Activated T-cell treated with anti-CD3 and anti-CD28 coated beads, Interleukin-2, amount 50 U/mL, for 48 hours (primary cell): ENCODE measurements around the gene S100A12.

ENCODE experiments used
- DNase-seq, 2 experiments: peaks; one replicate each; pipeline ENCODE4 v3.0.0-alpha.2; 2020

Gene S100A12

GRCh38 chr1:153396461-153396860 is 21.0 kb upstream of the S100A12 start:
- no peak for DNase-seq

- DNase-seq: no peak
Measured at GRCh38 chr1:153395776-153396175, 20.4 kb upstream of the S100A12 start.

- no peak for DNase-seq
Measured at GRCh38 chr1:153395136-153395685, 19.8 kb upstream of the S100A12 start.

GRCh38 chr1:153394391-153394790 is 19.0 kb upstream of the S100A12 start:
- no peak for DNase-seq

- no peak for DNase-seq
Measured at GRCh38 chr1:153393926-153394325, 18.5 kb upstream of the S100A12 start.

GRCh38 chr1:153392822-153393221 is 17.4 kb upstream of the S100A12 start:
- DNase-seq: no peak

GRCh38 chr1:153392258-153392657 is 16.8 kb upstream of the S100A12 start:
- DNase-seq: no peak

- DNase-seq: no peak
Measured at GRCh38 chr1:153390938-153391710, 15.7 kb upstream of the S100A12 start, which contains the start of gene S100A8. S100A8 (minus strand) TSS chr1:153391073; CDS start chr1:153390535, 538 bp downstream.

- no peak for DNase-seq
Measured at GRCh38 chr1:153389973-153390879, 14.8 kb upstream of the S100A12 start.

- no peak for DNase-seq
Measured at GRCh38 chr1:153389401-153389800, 14.0 kb upstream of the S100A12 start.

GRCh38 chr1:153387785-153388184 is 12.4 kb upstream of the S100A12 start:
- no peak for DNase-seq

- DNase-seq: no peak
Measured at GRCh38 chr1:153387001-153387400, 11.6 kb upstream of the S100A12 start.

GRCh38 chr1:153386500-153386901 is 11.1 kb upstream of the S100A12 start:
- no peak for DNase-seq

GRCh38 chr1:153384958-153385580 is 9.6 kb upstream of the S100A12 start:
- DNase-seq: no peak

GRCh38 chr1:153380711-153381110 is 5.3 kb upstream of the S100A12 start:
- no peak for DNase-seq

- DNase-seq: no peak
Measured at GRCh38 chr1:153379591-153379990, 4.2 kb upstream of the S100A12 start.

GRCh38 chr1:153374071-153374470 is 1.4 kb downstream of the S100A12 start:
- no peak for DNase-seq

- DNase-seq: no peak
Measured at GRCh38 chr1:153372571-153372970, 2.9 kb downstream of the S100A12 start.

GRCh38 chr1:153371231-153371630 is 4.2 kb downstream of the S100A12 start:
- no peak for DNase-seq

GRCh38 chr1:153370146-153370545 is 5.3 kb downstream of the S100A12 start:
- no peak for DNase-seq

GRCh38 chr1:153368495-153368894 is 6.9 kb downstream of the S100A12 start:
- DNase-seq: no peak

- DNase-seq: no peak
Measured at GRCh38 chr1:153367090-153367489, 8.3 kb downstream of the S100A12 start.

- DNase-seq: no peak
Measured at GRCh38 chr1:153366261-153366660, 9.2 kb downstream of the S100A12 start.
